Measurements from ENCODE around the gene NDST3. TPM values are rescaled to one million over a fixed set of nuclear protein-coding genes. Genes with fewer than 3 reads are reported as not detected.

NDST3 gene
- total RNA-seq, 3 donors from 2014 or later, result 0.09 to 0.26 (median 0.12) TPM

DNA sequence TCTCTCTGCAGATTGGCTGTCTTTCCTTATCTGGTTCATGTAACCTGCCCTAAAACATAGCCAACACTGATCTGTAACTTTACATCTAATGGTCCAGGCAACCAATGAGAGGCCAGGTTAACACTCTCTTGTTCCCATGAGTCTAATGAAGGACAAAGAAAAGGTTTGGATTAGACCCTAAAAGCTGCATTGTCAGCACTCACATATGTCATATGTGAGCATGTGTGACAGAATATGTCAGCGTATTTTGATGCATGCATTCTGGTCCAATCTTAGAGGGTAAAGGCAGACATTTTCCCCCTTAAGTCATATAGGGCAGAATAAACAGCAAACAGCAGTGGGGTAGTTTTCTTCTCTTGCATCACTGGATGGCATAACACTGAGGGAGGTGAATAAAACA lies 3.7 kb downstream of the NDST3 start:
- DNase-seq, result no peak
- H3K9me3 ChIP-seq, result no peaks in the 10 kb centered on the region
- no peak overlapping the region for H3K4me3 ChIP-seq
- H3K36me3 ChIP-seq (ENCODE audit: low read depth), result no peaks in the 10 kb centered on the region
- no peaks in the 10 kb centered on the region for H3K4me1 ChIP-seq (ENCODE audit: low read depth)
- no peak for ATAC-seq
- intact Hi-C loops (cut with DNase I, micrococcal nuclease), result no loop called here
- TF ChIP-seq, protein P1, sequence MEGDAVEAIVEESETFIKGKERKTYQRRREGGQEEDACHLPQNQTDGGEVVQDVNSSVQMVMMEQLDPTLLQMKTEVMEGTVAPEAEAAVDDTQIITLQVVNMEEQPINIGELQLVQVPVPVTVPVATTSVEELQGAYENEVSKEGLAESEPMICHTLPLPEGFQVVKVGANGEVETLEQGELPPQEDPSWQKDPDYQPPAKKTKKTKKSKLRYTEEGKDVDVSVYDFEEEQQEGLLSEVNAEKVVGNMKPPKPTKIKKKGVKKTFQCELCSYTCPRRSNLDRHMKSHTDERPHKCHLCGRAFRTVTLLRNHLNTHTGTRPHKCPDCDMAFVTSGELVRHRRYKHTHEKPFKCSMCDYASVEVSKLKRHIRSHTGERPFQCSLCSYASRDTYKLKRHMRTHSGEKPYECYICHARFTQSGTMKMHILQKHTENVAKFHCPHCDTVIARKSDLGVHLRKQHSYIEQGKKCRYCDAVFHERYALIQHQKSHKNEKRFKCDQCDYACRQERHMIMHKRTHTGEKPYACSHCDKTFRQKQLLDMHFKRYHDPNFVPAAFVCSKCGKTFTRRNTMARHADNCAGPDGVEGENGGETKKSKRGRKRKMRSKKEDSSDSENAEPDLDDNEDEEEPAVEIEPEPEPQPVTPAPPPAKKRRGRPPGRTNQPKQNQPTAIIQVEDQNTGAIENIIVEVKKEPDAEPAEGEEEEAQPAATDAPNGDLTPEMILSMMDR (IDR thresholded peaks at IDR 0.05), result no peak

DNA sequence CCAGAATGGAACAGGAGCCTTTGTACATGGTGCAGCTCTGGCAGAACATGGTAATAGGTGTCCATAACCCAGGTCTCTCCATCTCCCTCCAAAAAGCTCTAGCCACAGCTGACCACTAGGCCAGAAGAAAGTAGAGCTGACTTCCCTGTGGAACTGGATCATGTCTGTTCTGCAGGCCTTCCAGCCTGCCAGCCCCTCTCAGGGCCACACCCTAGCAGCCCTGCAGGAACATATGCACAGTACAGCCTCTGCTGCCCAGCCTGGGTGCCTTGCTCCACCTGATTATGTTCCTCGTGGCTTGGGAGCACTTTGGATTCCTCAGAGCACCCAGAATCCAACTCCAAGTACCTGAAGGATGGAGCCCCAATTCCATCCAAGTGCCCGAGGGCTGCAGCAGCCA lies 12.0 kb downstream of the NDST3 start:
- ATAC-seq (no peak), DNase-seq (no peak)
- H3K4me1 ChIP-seq (ENCODE audit: low read depth), result no peaks in the 10 kb centered on the region
- TF ChIP-seq, protein P1 (IDR thresholded peaks at IDR 0.05), result no peak
- no peak overlapping the region for H3K4me3 ChIP-seq
- no peaks in the 10 kb centered on the region for H3K36me3 ChIP-seq (ENCODE audit: low read depth)
- no peaks in the 10 kb centered on the region for H3K9me3 ChIP-seq
- intact Hi-C loops (cut with DNase I, micrococcal nuclease), result no loop called here

DNA sequence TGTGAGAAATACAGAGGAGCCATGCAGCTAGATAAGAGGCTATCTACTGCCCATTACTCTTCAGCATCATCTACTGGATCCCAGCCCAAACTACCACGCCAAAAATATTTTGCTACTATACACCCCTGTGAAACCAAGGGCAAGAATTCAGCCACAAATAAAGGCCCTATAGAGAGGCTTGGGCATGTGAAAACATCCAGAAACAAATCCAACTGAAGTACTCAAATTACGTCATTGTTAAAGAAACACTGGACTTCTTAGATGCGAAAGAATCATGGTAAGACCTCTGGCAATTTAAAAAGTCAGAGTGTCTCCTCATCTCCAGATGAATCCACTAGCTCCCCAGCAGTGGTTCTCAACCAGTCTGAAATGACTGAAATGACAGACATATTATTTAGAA lies 12.8 kb downstream of the NDST3 start:
- no peak for DNase-seq
- no peaks in the 10 kb centered on the region for H3K9me3 ChIP-seq
- intact Hi-C loops (cut with DNase I, micrococcal nuclease), result no loop called here
- H3K36me3 ChIP-seq (ENCODE audit: low read depth), result no peaks in the 10 kb centered on the region
- TF ChIP-seq, protein P1 (IDR thresholded peaks at IDR 0.05), result no peak
- no peak overlapping the region for H3K4me3 ChIP-seq
- ATAC-seq, result no peak
- no peaks in the 10 kb centered on the region for H3K4me1 ChIP-seq (ENCODE audit: low read depth)

DNA sequence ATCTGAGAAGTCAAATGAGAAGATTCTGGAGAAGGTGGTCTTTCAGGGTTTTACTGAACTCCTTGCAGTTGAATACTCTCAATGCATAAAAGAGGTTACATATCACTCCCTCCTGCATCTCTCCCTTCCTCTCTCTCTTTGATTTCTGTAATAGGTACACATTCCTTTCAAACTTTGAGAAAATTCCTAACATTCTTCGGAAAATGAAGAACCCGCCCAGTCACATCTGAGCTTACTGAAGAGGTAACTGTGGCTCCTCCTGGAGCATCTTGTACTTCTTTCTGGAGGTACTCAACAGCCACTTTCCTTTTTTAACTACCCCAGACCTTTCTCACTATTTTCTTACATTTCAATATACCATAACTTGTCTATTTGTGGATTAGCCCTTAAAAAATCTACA lies 24.7 kb downstream of the NDST3 start:
- no peaks in the 10 kb centered on the region for H3K4me1 ChIP-seq (ENCODE audit: low read depth)
- intact Hi-C loops (cut with DNase I, micrococcal nuclease), result no loop called here

DNA sequence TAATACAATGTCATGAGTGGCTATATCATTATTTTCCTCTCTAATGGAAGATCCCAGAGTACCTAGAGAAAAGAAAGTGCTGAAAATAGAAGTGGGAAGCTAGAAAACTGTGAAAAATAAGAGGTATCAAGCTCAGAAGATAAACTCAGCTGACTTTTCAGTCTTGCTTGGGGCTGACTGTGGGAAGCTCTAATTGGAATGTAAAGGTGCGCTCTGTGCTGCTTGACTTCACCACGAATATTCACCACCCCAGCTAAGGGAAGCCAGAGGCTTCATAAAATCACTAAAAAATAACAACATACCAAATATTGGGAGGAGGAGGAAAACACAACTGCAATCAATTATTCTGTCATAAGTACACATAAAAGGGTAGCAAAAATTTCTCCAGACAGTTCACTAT lies 25.1 kb downstream of the NDST3 start:
- intact Hi-C loops (cut with DNase I, micrococcal nuclease), result no loop called here
- TF ChIP-seq, protein P1 (IDR thresholded peaks at IDR 0.05), result no peak
- Histone ChIP-seq H3K9me3 (no peaks in the 10 kb centered on the region), H3K36me3 (ENCODE audit: low read depth) (no peaks in the 10 kb centered on the region), H3K4me1 (ENCODE audit: low read depth) (no peaks in the 10 kb centered on the region), H3K4me3 (no peak overlapping the region)
- ATAC-seq, result no peak
- no peak for DNase-seq

More for the DNA sequence above, 24.7 kb downstream of the NDST3 start:
- TF ChIP-seq, protein P1 (IDR thresholded peaks at IDR 0.05), result no peak
- H3K4me3 ChIP-seq, result no peak overlapping the region
- H3K36me3 ChIP-seq (ENCODE audit: low read depth), result no peaks in the 10 kb centered on the region
- ATAC-seq (no peak), DNase-seq (no peak)
- H3K9me3 ChIP-seq, result no peaks in the 10 kb centered on the region

Data from mucosa of descending colon (tissue), 3 donors.